H1 (cell line): ENCODE results near the gene DIAPH1.

Experiments used
- CBX8 ChIP-seq: fragments of 300-800, 300-1000 bp; sonication (generic); IDR thresholded peaks from 2 replicates; pipeline ENCODE4 v1.7.1; 2016; ENCODE audit warnings: low read depth, low read length, borderline replicate concordance
- EZH2 ChIP-seq: fragments of 200-600 bp; sonication (generic); IDR thresholded peaks from 2 replicates; pipeline ENCODE4 v1.7.1; 2012; ENCODE audit warnings: low read depth, mild to moderate bottlenecking, moderate library complexity, low read length, inconsistent platforms; ENCODE audit not compliant: severe bottlenecking
- HDAC6 ChIP-seq: IDR thresholded peaks from one replicate; pipeline ENCODE4 v1.7.1; 2012; ENCODE audit warnings: low read depth, mild to moderate bottlenecking, inconsistent platforms, low read length, moderate library complexity
- JUN ChIP-seq: IDR thresholded peaks from 2 replicates; pipeline ENCODE4 v1.6.1; 2011; ENCODE audit warnings: low read depth, mild to moderate bottlenecking, improper control_type of control experiment, low read length
- POLR2A ChIP-seq, 2 experiments: IDR thresholded peaks; 1 replicate in 1 of 2; 2 replicates in 1 of 2; pipeline ENCODE4 v1.6.1; 2011; ENCODE audit warnings: low read depth in 2 of 2, low read length in 2 of 2, mild to moderate bottlenecking in 2 of 2; ENCODE audit errors: control extremely low read depth in 1 of 2
- RBBP5 ChIP-seq: IDR thresholded peaks from 2 replicates; pipeline ENCODE4 v1.7.1; 2012; ENCODE audit warnings: low read depth, mild to moderate bottlenecking, inconsistent platforms, low read length, moderate library complexity, borderline replicate concordance
- SP2 ChIP-seq: IDR thresholded peaks from 2 replicates; pipeline ENCODE4 v1.6.1; 2012; ENCODE audit warnings: mild to moderate bottlenecking, low read length, inconsistent platforms
- SP4 ChIP-seq: IDR thresholded peaks from 2 replicates; pipeline ENCODE4 v1.6.1; 2012; ENCODE audit warnings: low read length, inconsistent platforms
- TBP ChIP-seq: IDR thresholded peaks from 2 replicates; pipeline ENCODE4 v1.6.1; 2011; ENCODE audit warnings: low read depth, low read length, improper control_type of control experiment
- TCF12 ChIP-seq: IDR thresholded peaks from 2 replicates; pipeline ENCODE4 v1.6.1; 2011; ENCODE audit warnings: low read depth, mild to moderate bottlenecking, low read length
- TF ChIP-seq, protein P1 (sequence below): IDR thresholded peaks from 2 replicates; pipeline ENCODE4 v1.6.1; 2012; ENCODE audit warnings: inconsistent platforms
- TF ChIP-seq, protein P2 (sequence below), 3 experiments: IDR thresholded peaks; 1 replicate in 2 of 3; 2 replicates in 1 of 3; pipeline versions ENCODE4 v1.5.1 to v1.6.1; 2011; ENCODE audit warnings: low read length in 3 of 3, mild to moderate bottlenecking in 3 of 3, inconsistent platforms in 2 of 3, low read depth in 1 of 3, moderate library complexity in 1 of 3; ENCODE audit not compliant: insufficient read depth in 1 of 3; ENCODE audit errors: control extremely low read depth in 1 of 3

DNA sequence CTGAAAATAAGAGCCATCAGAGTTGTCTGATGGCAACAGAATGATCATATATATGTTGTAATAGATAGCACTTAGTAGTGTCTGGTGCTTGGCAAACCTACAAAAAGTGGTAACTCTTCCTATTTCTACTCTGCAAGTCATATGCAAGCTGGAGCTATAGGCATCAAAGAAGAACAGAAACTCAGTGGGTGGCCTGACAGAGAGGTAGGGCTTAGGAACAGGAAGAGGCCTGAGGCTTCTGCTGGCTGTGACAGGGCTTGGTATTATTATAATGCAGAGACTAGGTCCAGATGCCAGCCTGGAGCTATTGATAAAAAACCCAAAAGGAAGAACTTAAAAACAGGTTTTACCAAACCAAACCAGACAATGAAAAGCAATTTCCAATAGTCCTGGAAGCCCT, 4.4 kb upstream of the DIAPH1 start:
- TF ChIP-seq, protein P1, sequence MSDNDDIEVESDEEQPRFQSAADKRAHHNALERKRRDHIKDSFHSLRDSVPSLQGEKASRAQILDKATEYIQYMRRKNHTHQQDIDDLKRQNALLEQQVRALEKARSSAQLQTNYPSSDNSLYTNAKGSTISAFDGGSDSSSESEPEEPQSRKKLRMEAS = no peak
- TF ChIP-seq EZH2 (no peak), RBBP5 (no peak), SP2 (no peak), TBP (no peak), CBX8 (no peak), JUN (no peak), HDAC6 (no peak), POLR2A (IDR thresholded peaks at IDR 0.05; ENCODE audit: control extremely low read depth in 1 of 2, low read depth in 2 of 2, low read length in 2 of 2) (no peak), SP4 (no peak), TCF12 (no peak)
- TF ChIP-seq, protein P2, sequence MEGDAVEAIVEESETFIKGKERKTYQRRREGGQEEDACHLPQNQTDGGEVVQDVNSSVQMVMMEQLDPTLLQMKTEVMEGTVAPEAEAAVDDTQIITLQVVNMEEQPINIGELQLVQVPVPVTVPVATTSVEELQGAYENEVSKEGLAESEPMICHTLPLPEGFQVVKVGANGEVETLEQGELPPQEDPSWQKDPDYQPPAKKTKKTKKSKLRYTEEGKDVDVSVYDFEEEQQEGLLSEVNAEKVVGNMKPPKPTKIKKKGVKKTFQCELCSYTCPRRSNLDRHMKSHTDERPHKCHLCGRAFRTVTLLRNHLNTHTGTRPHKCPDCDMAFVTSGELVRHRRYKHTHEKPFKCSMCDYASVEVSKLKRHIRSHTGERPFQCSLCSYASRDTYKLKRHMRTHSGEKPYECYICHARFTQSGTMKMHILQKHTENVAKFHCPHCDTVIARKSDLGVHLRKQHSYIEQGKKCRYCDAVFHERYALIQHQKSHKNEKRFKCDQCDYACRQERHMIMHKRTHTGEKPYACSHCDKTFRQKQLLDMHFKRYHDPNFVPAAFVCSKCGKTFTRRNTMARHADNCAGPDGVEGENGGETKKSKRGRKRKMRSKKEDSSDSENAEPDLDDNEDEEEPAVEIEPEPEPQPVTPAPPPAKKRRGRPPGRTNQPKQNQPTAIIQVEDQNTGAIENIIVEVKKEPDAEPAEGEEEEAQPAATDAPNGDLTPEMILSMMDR (IDR thresholded peaks at IDR 0.05; ENCODE audit: control extremely low read depth in 1 of 3, insufficient read depth in 1 of 3, low read depth in 1 of 3, low read length in 3 of 3) = no peak
